Gastroesophageal sphincter (tissue), 4 donors: ENCODE measurements around the gene RGCC. TPM values are rescaled to one million over a fixed set of nuclear protein-coding genes. Genes with fewer than 3 reads are reported as not detected.

Source experiments
- ATAC-seq: fragments of 150-250 bp; one replicate; pipeline ENCODE4 v1.9.1; 2016; ENCODE audit warnings: mild to moderate bottlenecking, moderate library complexity
- H3K27ac ChIP-seq, 4 donors: fragments of 200-600 bp; sonication (generic) in 3 of 4; 1 replicate in 3 of 4; 2 replicates in 1 of 4; pipeline ENCODE4 v1.5.1; 2016 to 2019
- H3K27me3 ChIP-seq: fragments of 200-600 bp; sonication (generic); one replicate; pipeline ENCODE4 v1.5.1; 2019
- H3K36me3 ChIP-seq, 2 donors: fragments of 200-600 bp; sonication (generic); one replicate each; pipeline ENCODE4 v1.5.1; 2019; ENCODE audit warnings: control low read depth in 1 of 2
- H3K4me1 ChIP-seq, 3 donors: fragments of 200-600 bp; sonication (generic); 1 replicate in 2 of 3; 2 replicates in 1 of 3; pipeline ENCODE4 v1.5.1; 2016 to 2019; ENCODE audit warnings: control low read depth in 2 of 3
- H3K4me3 ChIP-seq, 2 donors: fragments of 200-600 bp; sonication (generic); one replicate each; pipeline ENCODE4 v1.5.1; 2019; ENCODE audit warnings: mild to moderate bottlenecking in 1 of 2, moderate library complexity in 1 of 2
- H3K9me3 ChIP-seq, 3 donors: fragments of 200-600 bp; sonication (generic); one replicate each; pipeline ENCODE4 v1.5.1; 2017 to 2019; ENCODE audit warnings: control low read depth in 2 of 3
- CTCF ChIP-seq, 4 experiments: fragments of 200-600 bp in 2 of 4; fragments of 450-650 bp in 2 of 4; sonication (generic) in 1 of 4; IDR thresholded peaks; one replicate each; pipeline ENCODE4 v1.5.1; 2017 to 2019; ENCODE audit warnings: antibody characterized with exemption in 4 of 4, mild to moderate bottlenecking in 2 of 4, moderate library complexity in 2 of 4
- EP300 ChIP-seq: sonication (generic); formaldehyde crosslinking; IDR thresholded peaks from one replicate; pipeline ENCODE4 v1.6.1; 2017; ENCODE audit warnings: antibody characterized with exemption, mild to moderate bottlenecking
- POLR2A ChIP-seq, 2 donors: fragments of 450-650 bp; IDR thresholded peaks; one replicate each; pipeline ENCODE4 v1.6.1; 2017; ENCODE audit warnings: antibody characterized with exemption in 2 of 2, mild to moderate bottlenecking in 2 of 2, moderate library complexity in 1 of 2
- POLR2AphosphoS5 ChIP-seq: sonication (generic); formaldehyde crosslinking; IDR thresholded peaks from one replicate; pipeline ENCODE4 v1.6.1; 2017; ENCODE audit warnings: antibody characterized with exemption
- WGBS, 2 donors: methylation state at CpG; one replicate each; pipeline ENCODE4 v1.1.5; 2018; ENCODE audit warnings: low coverage in 1 of 2; 5-methylcytosine and 5-hydroxymethylcytosine counted together
- total RNA-seq, 4 donors: library from RNA; depleted of rRNA; stranded (reverse); fragments of >200 nt; gene quantifications; one replicate each; pipeline ENCODE4 v1.1.0, GENCODE V29; 2016

The RGCC gene
- total RNA-seq, 4 donors from 2014 or later = 40.5 to 97.6 (median 59.9) TPM

- no peak overlapping the region for H3K27ac ChIP-seq
- 91 to 94% methylated on average over 1 to 4 of the region's 7 CpGs for WGBS, 2 donors
- no peak overlapping the region for H3K4me3 ChIP-seq
- H3K9me3 ChIP-seq = no peaks in the 10 kb centered on the region
- H3K36me3 ChIP-seq = no peaks in the 10 kb centered on the region
- H3K4me1 ChIP-seq = no peaks in the 10 kb centered on the region
- ATAC-seq = no peak
- TF ChIP-seq CTCF (IDR thresholded peaks at IDR 0.05) = no peak
- no peak for TF ChIP-seq EP300
- no peak for TF ChIP-seq POLR2A (IDR thresholded peaks at IDR 0.05)
- no peak for TF ChIP-seq POLR2AphosphoS5
- no peaks in the 10 kb centered on the region for H3K27me3 ChIP-seq
Measured at GRCh38 chr13:41514853-41515395, 57.6 kb downstream of the RGCC start.

DNA sequence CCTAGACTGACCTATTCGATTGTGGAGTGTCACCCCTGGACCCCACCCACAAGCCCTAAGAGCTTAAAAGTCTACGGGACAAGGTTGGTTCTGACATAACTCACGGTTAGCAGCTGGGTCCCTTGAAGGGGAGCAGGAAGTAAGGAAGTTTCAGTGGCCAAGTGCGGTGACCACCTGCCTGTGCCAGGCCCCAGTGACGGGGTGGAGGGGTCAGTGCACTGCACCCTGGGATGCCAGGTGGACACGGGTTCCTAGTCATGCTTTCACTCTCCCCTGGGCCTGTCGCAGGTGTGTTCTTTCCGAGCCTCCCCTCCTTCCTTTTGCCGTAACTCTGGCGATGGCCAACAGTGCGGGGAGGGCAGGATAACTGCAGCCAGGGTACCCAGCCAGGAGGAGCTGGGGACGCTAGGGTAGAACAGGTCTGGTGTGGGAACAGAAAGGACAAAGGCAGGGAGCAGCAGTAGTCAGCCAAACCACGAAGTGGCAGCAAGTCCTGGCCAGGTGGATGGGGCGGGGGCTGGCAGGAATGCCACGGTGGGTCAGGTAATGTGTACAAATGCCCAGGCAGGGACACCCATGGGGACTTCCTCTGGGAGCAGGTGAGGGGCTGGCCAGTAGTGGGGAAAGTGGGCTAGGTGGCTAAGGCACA is 58.3 kb downstream of the RGCC start:
- TF ChIP-seq EP300 = no peak
- TF ChIP-seq POLR2A (IDR thresholded peaks at IDR 0.05) = no peak
- TF ChIP-seq CTCF (IDR thresholded peaks at IDR 0.05) = no peak
- TF ChIP-seq POLR2AphosphoS5 = no peak
- 96% methylated on average over 5 of the region's 15 CpGs; no CpG with 5 or more reads in 1 of the 2 donors for whole genome bisulfite sequencing, 2 donors
- no peaks in the 10 kb centered on the region for H3K9me3 ChIP-seq
- no peak for ATAC-seq
- H3K4me1 ChIP-seq = no peaks in the 10 kb centered on the region
- no peaks in the 10 kb centered on the region for H3K36me3 ChIP-seq
- no peaks in the 10 kb centered on the region for H3K27me3 ChIP-seq
- H3K27ac ChIP-seq = no peak overlapping the region
- no peak overlapping the region for H3K4me3 ChIP-seq

- no peak for ATAC-seq
- H3K4me3 ChIP-seq = no peak overlapping the region
Measured at GRCh38 chr13:41516166-41516565, 58.8 kb downstream of the RGCC start.

DNA sequence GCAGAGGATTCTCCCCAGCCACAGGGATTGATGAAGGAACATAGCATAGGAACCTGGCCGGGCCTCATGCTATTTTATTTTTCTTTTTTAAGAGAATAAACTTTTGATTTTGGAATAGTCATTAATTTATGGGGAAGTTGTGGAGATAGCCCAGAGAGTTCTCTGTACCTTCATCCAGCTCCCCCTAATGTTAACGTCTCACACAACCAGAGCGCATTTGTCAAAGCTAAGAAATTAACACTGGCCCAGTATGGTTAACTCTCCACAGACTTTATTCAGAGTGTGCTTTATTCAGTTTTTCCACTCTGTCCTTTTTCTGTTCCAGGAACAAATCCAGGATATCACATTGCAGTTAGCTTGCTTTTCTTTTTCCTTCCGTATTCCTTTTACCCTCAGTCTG is 59.4 kb downstream of the RGCC start:
- Histone ChIP-seq H3K36me3 (no peaks in the 10 kb centered on the region), H3K4me3 (no peak overlapping the region), H3K27me3 (no peaks in the 10 kb centered on the region), H3K9me3 (no peaks in the 10 kb centered on the region), H3K27ac (no peak overlapping the region), H3K4me1 (no peaks in the 10 kb centered on the region)
- WGBS, 2 donors = 86 to 93% methylated on average over 3 to 4 of the region's 4 CpGs
- TF ChIP-seq EP300 = no peak
- TF ChIP-seq CTCF (IDR thresholded peaks at IDR 0.05) = no peak
- TF ChIP-seq POLR2AphosphoS5 = no peak
- TF ChIP-seq POLR2A (IDR thresholded peaks at IDR 0.05) = no peak
- ATAC-seq = no peak

More at GRCh38 chr13:41516166-41516565, 58.8 kb downstream of the RGCC start:
- no peak overlapping the region for H3K27ac ChIP-seq
- TF ChIP-seq CTCF (IDR thresholded peaks at IDR 0.05) (no peak), EP300 (no peak), POLR2A (IDR thresholded peaks at IDR 0.05) (no peak), POLR2AphosphoS5 (no peak)
- no peaks in the 10 kb centered on the region for H3K36me3 ChIP-seq
- H3K27me3 ChIP-seq = no peaks in the 10 kb centered on the region
- no peaks in the 10 kb centered on the region for H3K9me3 ChIP-seq
- 100% methylated on average over 2 of the region's 3 CpGs; no CpG with 5 or more reads in 1 of the 2 donors for WGBS, 2 donors
- H3K4me1 ChIP-seq = no peaks in the 10 kb centered on the region

DNA sequence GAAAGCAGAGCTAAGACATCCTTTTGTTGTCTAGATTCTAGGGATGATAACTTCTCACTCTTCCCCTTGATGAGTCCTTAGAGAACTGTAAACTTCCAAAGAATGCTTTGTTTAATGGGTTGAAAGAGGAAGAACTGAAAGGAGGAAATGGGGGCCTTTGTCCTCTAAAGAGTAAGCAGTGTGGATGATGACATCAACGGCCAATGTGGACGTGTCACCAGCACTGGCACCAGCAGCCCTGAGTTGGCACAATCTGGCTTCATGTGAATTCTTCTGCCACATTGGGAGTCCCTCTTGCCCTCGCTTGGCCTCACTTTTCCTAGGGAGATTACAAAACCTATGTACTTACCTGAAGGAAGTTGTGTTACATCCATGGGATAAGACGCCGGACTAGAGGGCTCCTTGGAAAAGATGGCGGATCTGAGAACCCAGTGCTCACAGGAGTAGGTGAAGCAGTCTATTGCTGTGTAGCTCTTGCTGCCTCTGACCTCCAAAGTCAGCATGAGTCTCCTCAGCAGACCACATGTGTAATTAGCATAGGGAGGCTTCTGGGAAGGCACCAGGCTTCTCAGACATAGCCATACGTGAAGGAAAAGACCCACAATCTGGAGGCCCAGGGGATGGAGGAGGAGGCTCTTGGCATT is 62.8 kb downstream of the RGCC start:
- H3K36me3 ChIP-seq = no peaks in the 10 kb centered on the region
- no peak overlapping the region for H3K27ac ChIP-seq
- H3K4me1 ChIP-seq = no peaks in the 10 kb centered on the region
- no peaks in the 10 kb centered on the region for H3K9me3 ChIP-seq
- WGBS, 2 donors = 75 to 86% methylated on average over 3 to 7 of the region's 7 CpGs
- TF ChIP-seq EP300 (no peak), CTCF (IDR thresholded peaks at IDR 0.05) (no peak)
- no peak for ATAC-seq
- H3K4me3 ChIP-seq = no peak overlapping the region
- H3K27me3 ChIP-seq = no peaks in the 10 kb centered on the region
